Tibial nerve (tissue), 4 donors: ENCODE data around the gene PIP5K1B. TPM values are rescaled to one million over a fixed set of nuclear protein-coding genes. Genes with fewer than 3 reads are reported as not detected.

Experiments
- DNase-seq, 2 donors: peaks; one replicate each; pipeline ENCODE4 v3.0.0-alpha.2; 2019; ENCODE audit warnings: low spot score in 2 of 2
- H3K27ac ChIP-seq, 4 donors: fragments of 200-600 bp; sonication (generic) in 3 of 4; one replicate each; pipeline ENCODE4 v1.5.1; 2017 to 2019; ENCODE audit warnings: mild to moderate bottlenecking in 1 of 4
- H3K27me3 ChIP-seq, 2 donors: fragments of 200-600 bp; sonication (generic) in 1 of 2; one replicate each; pipeline versions ENCODE4 v1.5.1 to v1.6.0; 2017 to 2019
- H3K36me3 ChIP-seq, 3 donors: fragments of 200-600 bp; sonication (generic); one replicate each; pipeline ENCODE4 v1.5.1; 2018 to 2019
- H3K4me1 ChIP-seq, 4 donors: fragments of 200-600 bp; sonication (generic) in 3 of 4; one replicate each; pipeline ENCODE4 v1.5.1; 2017 to 2019
- H3K4me3 ChIP-seq, 4 donors: fragments of 200-600 bp; sonication (generic) in 3 of 4; one replicate each; pipeline ENCODE4 v1.5.1; 2017 to 2019; ENCODE audit warnings: mild to moderate bottlenecking in 1 of 4, moderate library complexity in 1 of 4
- H3K9me3 ChIP-seq, 4 donors: fragments of 200-600 bp; sonication (generic) in 3 of 4; one replicate each; pipeline ENCODE4 v1.5.1; 2017 to 2019
- CTCF ChIP-seq, 5 experiments: fragments of 200-600 bp in 3 of 5; fragments of 450-650 bp in 2 of 5; sonication (generic) in 3 of 5; IDR thresholded peaks; one replicate each; pipeline ENCODE4 v1.5.1; 2016 to 2019; ENCODE audit warnings: antibody characterized with exemption in 5 of 5, mild to moderate bottlenecking in 3 of 5, moderate library complexity in 2 of 5
- EP300 ChIP-seq, 2 donors: sonication (generic); formaldehyde crosslinking; IDR thresholded peaks; one replicate each; pipeline ENCODE4 v1.6.1; 2017; ENCODE audit warnings: antibody characterized with exemption in 2 of 2, mild to moderate bottlenecking in 1 of 2
- POLR2A ChIP-seq, 2 donors: fragments of 450-650 bp; IDR thresholded peaks; one replicate each; pipeline ENCODE4 v1.6.1; 2017; ENCODE audit warnings: antibody characterized with exemption in 2 of 2, mild to moderate bottlenecking in 2 of 2, moderate library complexity in 2 of 2
- WGBS, 2 donors: methylation state at CpG; one replicate each; pipeline ENCODE4 v1.1.5; 2018; 5-methylcytosine and 5-hydroxymethylcytosine counted together
- total RNA-seq, 4 donors: library from RNA; depleted of rRNA; stranded (reverse); fragments of >200 nt; gene quantifications; one replicate each; pipeline ENCODE4 v1.1.0, GENCODE V29; 2016

Gene PIP5K1B
- total RNA-seq, 4 donors from 2014 or later: 0.20 to 6.8 (median 3.5) TPM

- Histone ChIP-seq H3K27ac (no peak overlapping the region), H3K36me3 (no peaks in the 10 kb centered on the region), H3K4me3 (no peak overlapping the region), H3K27me3 (no peaks in the 10 kb centered on the region), H3K4me1 (no peaks in the 10 kb centered on the region), H3K9me3 (no peaks in the 10 kb centered on the region)
- 47 to 50% methylated on average over 2 of the region's 2 CpGs for WGBS, 2 donors
- TF ChIP-seq CTCF (IDR thresholded peaks at IDR 0.05): no peak
- no peak for TF ChIP-seq POLR2A (IDR thresholded peaks at IDR 0.05)
- TF ChIP-seq EP300 (IDR thresholded peaks at IDR 0.05): no peak
- DNase-seq: no peak
Observed at GRCh38 chr9:68834931-68835520, 130.0 kb downstream of the PIP5K1B start.

GRCh38 chr9:68836788-68837187 is 131.7 kb downstream of the PIP5K1B start:
- Histone ChIP-seq H3K9me3 (no peaks in the 10 kb centered on the region), H3K27me3 (no peaks in the 10 kb centered on the region), H3K4me1 (no peaks in the 10 kb centered on the region), H3K27ac (no peak overlapping the region), H3K36me3 (no peaks in the 10 kb centered on the region), H3K4me3 (no peak overlapping the region)
- no peak for TF ChIP-seq POLR2A (IDR thresholded peaks at IDR 0.05)
- TF ChIP-seq EP300 (IDR thresholded peaks at IDR 0.05): no peak
- no peak for TF ChIP-seq CTCF (IDR thresholded peaks at IDR 0.05)
- WGBS, 2 donors: 53 to 56% methylated on average over 5 of the region's 5 CpGs
- DNase-seq: no peak

- WGBS, 2 donors: 21 to 34% methylated on average over 1 of the region's 1 CpG
- H3K36me3 ChIP-seq: no peaks in the 10 kb centered on the region
- no peaks in the 10 kb centered on the region for H3K9me3 ChIP-seq
Observed at GRCh38 chr9:68838245-68838644, 133.2 kb downstream of the PIP5K1B start.

GRCh38 chr9:68841276-68842052 is 136.4 kb downstream of the PIP5K1B start:
- TF ChIP-seq EP300 (IDR thresholded peaks at IDR 0.05) (no peak), CTCF (IDR thresholded peaks at IDR 0.05) (no peak), POLR2A (IDR thresholded peaks at IDR 0.05) (no peak)
- Histone ChIP-seq H3K4me3 (no peak overlapping the region), H3K36me3 (no peaks in the 10 kb centered on the region), H3K9me3 (no peaks in the 10 kb centered on the region), H3K27me3 (no peaks in the 10 kb centered on the region), H3K27ac (peak overlapping the region in 1 of 4 donors; percentile 3), H3K4me1 (no peaks in the 10 kb centered on the region)
- WGBS, 2 donors: 61 to 63% methylated on average over 6 of the region's 6 CpGs
- DNase-seq: no peak

More at GRCh38 chr9:68838245-68838644, 133.2 kb downstream of the PIP5K1B start:
- Histone ChIP-seq H3K4me3 (no peak overlapping the region), H3K4me1 (no peaks in the 10 kb centered on the region), H3K27ac (no peak overlapping the region), H3K27me3 (no peaks in the 10 kb centered on the region)
- TF ChIP-seq POLR2A (IDR thresholded peaks at IDR 0.05) (no peak), EP300 (IDR thresholded peaks at IDR 0.05) (no peak), CTCF (IDR thresholded peaks at IDR 0.05) (no peak)
- no peak for DNase-seq

GRCh38 chr9:68842568-68842967 is 137.5 kb downstream of the PIP5K1B start:
- H3K36me3 ChIP-seq: no peaks in the 10 kb centered on the region
- no peak overlapping the region for H3K4me3 ChIP-seq
- no peak overlapping the region for H3K27ac ChIP-seq
- no peaks in the 10 kb centered on the region for H3K4me1 ChIP-seq
- WGBS, 2 donors: 79 to 89% methylated on average over 2 of the region's 2 CpGs
- no peaks in the 10 kb centered on the region for H3K9me3 ChIP-seq
- TF ChIP-seq EP300 (IDR thresholded peaks at IDR 0.05) (no peak), CTCF (IDR thresholded peaks at IDR 0.05) (no peak), POLR2A (IDR thresholded peaks at IDR 0.05) (no peak)
- no peak for DNase-seq
- no peaks in the 10 kb centered on the region for H3K27me3 ChIP-seq
